T-helper 2 cell treated with Interferon-gamma antibody and Interleukin-4, amounts not matched to agents 100 ng/mL and 5 ng/mL, for 36 hours (primary cell): Measurements from ENCODE around the gene MRPS34. TPM values are rescaled to one million over a fixed set of nuclear protein-coding genes. Genes with fewer than 3 reads are reported as not detected.

Experiments used
- intact Hi-C: fragments of 100-400 bp; cut with micrococcal nuclease; formaldehyde crosslinking; loops from one replicate; pipeline ENCODE4 v1.15.1; 2023
- total RNA-seq: library from RNA; stranded (reverse); gene quantifications from 2 replicates; pipeline ENCODE4 v1.2.3, GENCODE V29; 2022

Gene MRPS34
- total RNA-seq, 1 donor from 2014 or later = 131 TPM

GRCh38 chr16:1782408-1783264, 9.7 kb upstream of the MRPS34 start, which contains the start of the genes NUBP2 and SPSB3:
NUBP2 (plus strand) TSS chr16:1782960; CDS start chr16:1783021, 61 bp downstream.
SPSB3 (minus strand) TSS chr16:1782571; CDS start chr16:1781483, 1,088 bp downstream.
- intact Hi-C loops = loop anchor here (1.0 to 5.0 kb wide), 4 partner anchors 9 to 362 kb away; partner anchors contain the start of genes CRAMP1, HAGH, IFT140 and MRPS34

GRCh38 chr16:1781758-1782407, 8.9 kb upstream of the MRPS34 start:
- intact Hi-C loops = loop anchor here (1.0 to 5.0 kb wide), 4 partner anchors 9 to 362 kb away; partner anchors contain the start of genes CRAMP1, HAGH, IFT140 and MRPS34

- intact Hi-C loops = loop anchor here (5.0 kb wide), 1 partner anchor 169 kb away; the partner anchor contains the start of genes CRAMP1 and IFT140
Observed at GRCh38 chr16:1781254-1781653, 8.3 kb upstream of the MRPS34 start.

GRCh38 chr16:1780677-1781072, 7.7 kb upstream of the MRPS34 start:
- intact Hi-C loops = loop anchor here (5.0 kb wide), 1 partner anchor 168 kb away; the partner anchor contains the start of genes CRAMP1 and IFT140

- intact Hi-C loops = loop anchor here (5.0 kb wide), 1 partner anchor 168 kb away; the partner anchor contains the start of genes CRAMP1 and IFT140
Observed at GRCh38 chr16:1779741-1780676, 7.1 kb upstream of the MRPS34 start.

GRCh38 chr16:1779234-1779701, 6.3 kb upstream of the MRPS34 start:
- intact Hi-C loops = no loop called here

- intact Hi-C loops = no loop called here
Observed at GRCh38 chr16:1778200-1779179, 5.6 kb upstream of the MRPS34 start.

- intact Hi-C loops = no loop called here
Observed at GRCh38 chr16:1777375-1778199, 4.7 kb upstream of the MRPS34 start.

GRCh38 chr16:1776991-1777374, 4.0 kb upstream of the MRPS34 start:
- intact Hi-C loops = no loop called here

- intact Hi-C loops = no loop called here
Observed at GRCh38 chr16:1776672-1776955, 3.7 kb upstream of the MRPS34 start.

- intact Hi-C loops = no loop called here
Observed at GRCh38 chr16:1775846-1776671, 3.1 kb upstream of the MRPS34 start.

GRCh38 chr16:1775006-1775845, 2.3 kb upstream of the MRPS34 start:
- intact Hi-C loops = no loop called here

- intact Hi-C loops = loop anchor here (5.0 kb wide), 2 partner anchors 67 to 183 kb away; partner anchors contain the start of genes MAPK8IP3 and NDUFB10
Observed at GRCh38 chr16:1774448-1774780, 1.5 kb upstream of the MRPS34 start.

GRCh38 chr16:1773703-1774447, 941 bp upstream of the MRPS34 start:
- intact Hi-C loops = loop anchor here (1.0 to 5.0 kb wide), 3 partner anchors 8 to 183 kb away; partner anchors contain the start of genes MAPK8IP3, NDUFB10, NUBP2 and SPSB3

- intact Hi-C loops = loop anchor here (1.0 to 5.0 kb wide), 3 partner anchors 65 to 352 kb away; partner anchors contain the start of genes MAPK8IP3, NDUFB10 and UQCC4
Observed at GRCh38 chr16:1772362-1772907, 499 bp downstream of the MRPS34 start, which contains the start of gene EME2. EME2 (plus strand) TSS chr16:1772810; CDS start chr16:1773228, 418 bp downstream.
